ENCODE results near the gene SLIT3.

DNA sequence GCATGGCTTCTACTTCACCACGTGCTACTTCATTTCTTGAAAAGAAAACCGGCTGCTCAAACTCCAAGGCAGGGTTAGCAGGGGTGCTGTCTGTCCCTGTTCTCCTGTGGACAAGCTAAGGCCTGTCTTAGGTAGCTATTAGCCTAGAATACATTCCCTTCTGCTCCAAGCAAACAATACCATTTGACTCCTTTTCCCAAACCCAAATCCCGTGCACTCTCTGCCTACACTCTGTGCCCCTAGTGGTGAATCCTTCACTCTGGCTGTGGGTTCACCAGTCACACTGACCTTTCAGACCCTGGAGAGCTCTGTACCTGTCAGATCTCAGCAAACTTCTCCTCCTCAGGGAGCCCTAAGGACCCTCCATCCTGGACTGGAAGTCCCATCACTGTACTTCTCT lies 211.6 kb downstream of the SLIT3 start:
- no peak for TF ChIP-seq CTCF (IDR thresholded peaks at IDR 0.05; ENCODE audit: low read depth, low read length)
- TF ChIP-seq MYC (IDR thresholded peaks at IDR 0.05; ENCODE audit: low read depth, low read length), result no peak
- TF ChIP-seq POLR2A (IDR thresholded peaks at IDR 0.05; ENCODE audit: extremely low read depth, insufficient read length), result no peak
- no peak for TF ChIP-seq MAX (IDR thresholded peaks at IDR 0.05; ENCODE audit: low read depth, low read length)

All from NB4 (cell line).